Small intestine (tissue), 7 donors: ENCODE data around the gene RTN4RL1. TPM values are rescaled to one million over a fixed set of nuclear protein-coding genes. Genes with fewer than 3 reads are reported as not detected.

Source experiments
- DNase-seq, 2 donors: peaks; one replicate each; pipeline versions ENCODE4 v3.0.0 to v3.0.0-alpha.2; 2013
- FAIRE-seq: peaks from 2 replicates; lab custom pipeline; 2012; peaks lifted over from hg19 to GRCh38; lab: Jason Lieb, UNC
- H3K27ac ChIP-seq, 3 donors: one replicate each; pipeline ENCODE4 v1.5.1; 2013; ENCODE audit warnings: low read length in 2 of 3, mild to moderate bottlenecking in 2 of 3, control low read depth in 1 of 3, inconsistent platforms in 1 of 3, low read depth in 1 of 3, moderate library complexity in 1 of 3
- H3K27me3 ChIP-seq, 3 donors: one replicate each; pipeline ENCODE4 v1.6.1; 2013; ENCODE audit warnings: low read length in 3 of 3, inconsistent platforms in 1 of 3; ENCODE audit not compliant: control insufficient read depth in 3 of 3, insufficient read depth in 3 of 3
- H3K36me3 ChIP-seq, 3 donors: one replicate each; pipeline ENCODE4 v1.6.1; 2013; ENCODE audit warnings: low read length in 3 of 3, inconsistent platforms in 1 of 3, low read depth in 1 of 3, mild to moderate bottlenecking in 1 of 3, moderate library complexity in 1 of 3; ENCODE audit not compliant: control insufficient read depth in 3 of 3, insufficient read depth in 2 of 3
- H3K4me1 ChIP-seq, 3 donors: one replicate each; pipeline ENCODE4 v1.6.1; 2013; ENCODE audit warnings: low read length in 2 of 3, inconsistent platforms in 1 of 3, low read depth in 1 of 3, mild to moderate bottlenecking in 1 of 3, moderate library complexity in 1 of 3; ENCODE audit not compliant: control insufficient read depth in 3 of 3, insufficient read depth in 2 of 3
- H3K4me3 ChIP-seq, 3 donors: one replicate each; pipeline ENCODE4 v1.5.1; 2013; ENCODE audit warnings: low read length in 3 of 3, control low read depth in 1 of 3, inconsistent platforms in 1 of 3, low read depth in 1 of 3, mild to moderate bottlenecking in 1 of 3, moderate library complexity in 1 of 3
- H3K9me3 ChIP-seq, 2 donors: one replicate each; pipeline ENCODE4 v1.6.1; 2013; ENCODE audit warnings: low read depth in 1 of 2, low read length in 1 of 2; ENCODE audit not compliant: control insufficient read depth in 2 of 2, insufficient read depth in 1 of 2
- WGBS, 3 donors: extraction: QIAGEN DNeasy Blood & Tissue Kit; methylation state at CpG; one replicate each; pipeline ENCODE4 v1.1.7; 2013; 5-methylcytosine and 5-hydroxymethylcytosine counted together
- polyA plus RNA-seq, 4 donors: library from polyadenylated mRNA; stranded (reverse) in 3 of 4; unstranded in 1 of 4; fragments of 200-250 nt in 3 of 4; fragments of 120-200 nt in 1 of 4; gene quantifications; one replicate each; pipeline versions ENCODE4 v1.2.1 to v1.2.3, GENCODE V29; 2013
- donor health status: healthy with polysubstance abuse.
- donor health status: control.
- donor health status: control.
- donor health status: Bipolar disorder and iron deficiency.
- donor health status: healthy.

The RTN4RL1 gene
- polyA plus RNA-seq, 4 donors: 0.25 to 1.0 TPM; not detected in 2

GRCh38 chr17:2040219-2040827 lies 15.2 kb upstream of the RTN4RL1 start:
- FAIRE-seq (no peak), DNase-seq (no peak)
- Histone ChIP-seq H3K4me1 (peaks cover 0 to 13% (median 5%) of the 10 kb centered on the region in 3 donors), H3K4me3 (no peak overlapping the region), H3K36me3 (peaks cover 2 to 77% (median 6%) of the 10 kb centered on the region in 3 donors), H3K27ac (no peak overlapping the region), H3K27me3 (no peaks in the 10 kb centered on the region), H3K9me3 (no peaks in the 10 kb centered on the region)
- WGBS, 3 donors: 73 to 88% (median 85%) methylated on average over 7 of the region's 7 CpGs

- 90 to 96% (median 96%) methylated on average over 10 of the region's 10 CpGs for WGBS, 3 donors
- H3K27ac ChIP-seq: no peak overlapping the region
- no peaks in the 10 kb centered on the region for H3K27me3 ChIP-seq
- H3K4me1 ChIP-seq: peaks cover 0 to 6% (median 2%) of the 10 kb centered on the region in 3 donors
- DNase-seq: no peak
- peaks cover 2 to 69% (median 6%) of the 10 kb centered on the region in 3 donors for H3K36me3 ChIP-seq
- H3K4me3 ChIP-seq: no peak overlapping the region
- no peak for FAIRE-seq
- no peaks in the 10 kb centered on the region for H3K9me3 ChIP-seq
Observed at GRCh38 chr17:2037155-2037554, 12.0 kb upstream of the RTN4RL1 start.

- H3K4me1 ChIP-seq: peaks cover 2 to 4% (median 4%) of the 10 kb centered on the region in 3 donors
- FAIRE-seq (no peak), DNase-seq (no peak)
- no peaks in the 10 kb centered on the region for H3K27me3 ChIP-seq
- H3K9me3 ChIP-seq: no peaks in the 10 kb centered on the region
- H3K4me3 ChIP-seq: no peak overlapping the region
- H3K36me3 ChIP-seq: peaks cover 2 to 64% (median 6%) of the 10 kb centered on the region in 3 donors
- H3K27ac ChIP-seq: no peak overlapping the region
- 91 to 94% (median 92%) methylated on average over 28 to 29 of the region's 29 CpGs for WGBS, 3 donors
Observed at GRCh38 chr17:2035541-2036488, 10.7 kb upstream of the RTN4RL1 start.

- Histone ChIP-seq H3K9me3 (no peaks in the 10 kb centered on the region), H3K27me3 (no peaks in the 10 kb centered on the region), H3K27ac (no peak overlapping the region), H3K4me3 (no peak overlapping the region), H3K4me1 (peaks cover 2 to 5% (median 5%) of the 10 kb centered on the region in 3 donors), H3K36me3 (peaks cover 2 to 56% (median 6%) of the 10 kb centered on the region in 3 donors)
- WGBS, 3 donors: 61 to 81% (median 62%) methylated on average over 4 to 9 of the region's 9 CpGs
- no peak for DNase-seq
- FAIRE-seq: no peak
Observed at GRCh38 chr17:2034806-2035540, 9.8 kb upstream of the RTN4RL1 start.

- Histone ChIP-seq H3K4me1 (peaks cover 2 to 9% (median 9%) of the 10 kb centered on the region in 3 donors), H3K9me3 (no peaks in the 10 kb centered on the region), H3K27ac (no peak overlapping the region), H3K27me3 (peaks cover 0 to 6% (median 0%) of the 10 kb centered on the region in 3 donors), H3K4me3 (no peak overlapping the region), H3K36me3 (peaks cover 2 to 51% (median 6%) of the 10 kb centered on the region in 3 donors)
- 78 to 93% (median 90%) methylated on average over 6 to 7 of the region's 7 CpGs for WGBS, 3 donors
- FAIRE-seq: no peak
- DNase-seq: no peak
Observed at GRCh38 chr17:2034157-2034556, 9.0 kb upstream of the RTN4RL1 start.

GRCh38 chr17:2033153-2033552 lies 8.0 kb upstream of the RTN4RL1 start:
- no peak overlapping the region for H3K27ac ChIP-seq
- 93 to 97% (median 94%) methylated on average over 7 of the region's 7 CpGs for WGBS, 3 donors
- H3K4me1 ChIP-seq: peaks cover 2 to 9% (median 9%) of the 10 kb centered on the region in 3 donors
- peaks cover 2 to 43% (median 6%) of the 10 kb centered on the region in 3 donors for H3K36me3 ChIP-seq
- peaks cover 0 to 16% (median 0%) of the 10 kb centered on the region in 3 donors for H3K27me3 ChIP-seq
- no peaks in the 10 kb centered on the region for H3K9me3 ChIP-seq
- DNase-seq (no peak), FAIRE-seq (no peak)
- H3K4me3 ChIP-seq: no peak overlapping the region

GRCh38 chr17:2030779-2031163 lies 5.6 kb upstream of the RTN4RL1 start:
- FAIRE-seq: no peak
- peaks cover 2 to 16% (median 9%) of the 10 kb centered on the region in 3 donors for H3K4me1 ChIP-seq

More at GRCh38 chr17:2030779-2031163, 5.6 kb upstream of the RTN4RL1 start:
- Histone ChIP-seq H3K27me3 (peaks cover 1 to 37% (median 2%) of the 10 kb centered on the region in 3 donors), H3K27ac (peak overlapping the region in 1 of 3 donors; percentile 57), H3K9me3 (no peaks in the 10 kb centered on the region), H3K4me3 (peak overlapping the region in 2 of 3 donors; percentile 96 to 99), H3K36me3 (peaks cover 0 to 19% (median 0%) of the 10 kb centered on the region in 3 donors)
- 10 to 15% (median 14%) methylated on average over 10 of the region's 10 CpGs for WGBS, 3 donors
- no peak for DNase-seq
